LNCaP clone FGC (cell line): ENCODE results near the gene FAM13B.

Experiments used
- DNase-seq: peaks from one replicate; pipeline ENCODE4 v3.0.0-alpha.2; 2011; ENCODE audit warnings: low read depth
- H3K4me3 ChIP-seq: 2 replicates; pipeline ENCODE4 v1.5.1; 2011; ENCODE audit warnings: mild to moderate bottlenecking, low read depth, low read length, control low read depth
- TF ChIP-seq, protein P1 (sequence below): IDR thresholded peaks from 2 replicates; pipeline ENCODE4 v1.5.1; 2012; ENCODE audit warnings: mild to moderate bottlenecking; ENCODE audit not compliant: control insufficient read depth, insufficient read depth; ENCODE audit errors: extremely low read depth

The FAM13B gene

DNA sequence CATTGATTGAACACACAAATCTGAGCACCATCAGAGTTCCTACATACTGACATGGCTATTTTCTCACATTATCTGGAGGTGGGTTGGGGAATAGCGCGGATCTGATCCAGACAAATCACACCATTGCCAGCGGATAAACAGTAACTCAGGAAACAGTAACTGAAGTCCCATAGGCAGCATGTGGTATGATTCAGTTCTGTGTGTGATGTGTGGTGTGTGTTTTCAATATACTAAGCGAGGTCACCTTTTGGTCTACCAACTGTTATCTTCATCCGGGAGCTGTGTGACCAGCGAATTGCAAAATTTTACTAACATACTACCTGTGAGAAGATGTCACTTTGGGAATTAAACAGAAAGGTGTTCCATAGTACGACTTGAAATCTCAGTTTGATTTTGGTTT lies 93.5 kb downstream of the FAM13B start:
- no peak for DNase-seq
- H3K4me3 ChIP-seq = no peak overlapping the region
- TF ChIP-seq, protein P1, sequence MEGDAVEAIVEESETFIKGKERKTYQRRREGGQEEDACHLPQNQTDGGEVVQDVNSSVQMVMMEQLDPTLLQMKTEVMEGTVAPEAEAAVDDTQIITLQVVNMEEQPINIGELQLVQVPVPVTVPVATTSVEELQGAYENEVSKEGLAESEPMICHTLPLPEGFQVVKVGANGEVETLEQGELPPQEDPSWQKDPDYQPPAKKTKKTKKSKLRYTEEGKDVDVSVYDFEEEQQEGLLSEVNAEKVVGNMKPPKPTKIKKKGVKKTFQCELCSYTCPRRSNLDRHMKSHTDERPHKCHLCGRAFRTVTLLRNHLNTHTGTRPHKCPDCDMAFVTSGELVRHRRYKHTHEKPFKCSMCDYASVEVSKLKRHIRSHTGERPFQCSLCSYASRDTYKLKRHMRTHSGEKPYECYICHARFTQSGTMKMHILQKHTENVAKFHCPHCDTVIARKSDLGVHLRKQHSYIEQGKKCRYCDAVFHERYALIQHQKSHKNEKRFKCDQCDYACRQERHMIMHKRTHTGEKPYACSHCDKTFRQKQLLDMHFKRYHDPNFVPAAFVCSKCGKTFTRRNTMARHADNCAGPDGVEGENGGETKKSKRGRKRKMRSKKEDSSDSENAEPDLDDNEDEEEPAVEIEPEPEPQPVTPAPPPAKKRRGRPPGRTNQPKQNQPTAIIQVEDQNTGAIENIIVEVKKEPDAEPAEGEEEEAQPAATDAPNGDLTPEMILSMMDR = no peak

DNA sequence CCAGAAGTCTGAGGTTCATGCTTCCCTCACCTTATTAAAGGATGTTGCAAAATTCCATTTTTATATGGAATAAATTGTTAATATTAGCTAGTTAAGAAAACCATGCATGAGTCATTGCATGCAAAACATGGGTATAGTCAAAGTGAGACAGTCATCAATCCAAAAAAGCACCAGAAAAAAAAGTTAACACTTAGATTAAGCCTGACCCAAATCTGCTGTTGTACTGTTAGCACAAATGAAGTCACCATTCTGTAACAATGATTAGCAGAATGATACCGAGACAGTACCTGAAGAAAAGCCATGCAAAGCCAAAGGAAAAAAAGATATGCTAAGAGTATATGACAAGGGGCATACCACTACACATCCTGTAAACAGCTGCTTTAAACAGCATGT lies 94.1 kb downstream of the FAM13B start:
- no peak overlapping the region for H3K4me3 ChIP-seq
- TF ChIP-seq, protein P1 = no peak
- no peak for DNase-seq

DNA sequence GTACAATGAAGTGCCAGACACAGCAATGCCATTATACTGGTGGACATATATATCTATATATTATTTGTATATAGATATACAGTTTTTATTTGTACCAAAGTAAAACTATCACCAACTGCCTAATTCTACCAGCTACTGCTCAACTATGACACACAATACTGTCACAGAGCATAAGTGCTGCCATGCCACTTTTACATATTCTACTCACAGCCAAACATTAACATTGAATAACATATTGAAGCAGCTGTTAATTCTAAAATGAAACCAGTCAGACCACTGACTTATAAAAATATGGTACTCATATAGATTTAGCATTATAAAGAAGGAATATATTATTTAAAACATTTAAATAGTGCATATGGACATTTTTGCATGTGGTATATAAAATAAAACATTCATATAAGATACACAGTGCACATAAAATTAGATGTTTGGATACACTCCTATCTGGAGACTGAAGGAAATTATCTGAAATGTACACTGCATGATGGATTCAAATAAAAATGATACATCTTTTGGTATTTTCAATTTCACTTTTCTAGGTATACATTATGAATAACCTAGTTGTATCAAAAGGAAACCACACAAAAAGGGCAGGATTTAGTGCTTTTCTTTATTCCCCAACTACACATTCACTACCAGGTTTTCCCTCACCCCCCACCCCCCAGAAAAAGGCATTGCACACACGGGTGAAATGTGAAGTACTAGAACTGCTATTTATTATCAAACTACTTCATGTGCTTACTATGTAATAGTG lies 94.7 kb downstream of the FAM13B start:
- DNase-seq = no peak
- H3K4me3 ChIP-seq = no peak overlapping the region
- TF ChIP-seq, protein P1 = no peak

DNA sequence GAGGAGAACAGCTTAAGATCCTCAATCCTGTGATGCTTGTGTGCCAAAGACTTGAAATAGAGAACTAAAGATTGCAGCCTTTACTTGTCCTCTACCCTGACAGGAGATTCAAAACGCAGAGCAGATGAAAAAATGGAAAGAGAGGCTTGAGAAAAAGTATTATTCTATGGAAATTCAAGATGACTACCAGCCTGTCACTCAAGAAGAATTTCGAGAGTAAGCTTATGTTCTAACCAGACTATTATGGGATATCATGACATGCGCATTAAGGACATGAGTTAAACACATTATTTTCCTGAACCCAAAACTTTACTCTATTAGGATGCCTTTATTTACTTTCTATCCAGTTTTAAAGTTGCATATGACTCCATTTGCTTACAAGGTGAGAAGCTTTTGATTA lies 97.2 kb downstream of the FAM13B start:
- DNase-seq = no peak
- TF ChIP-seq, protein P1 = no peak
- no peak overlapping the region for H3K4me3 ChIP-seq

DNA sequence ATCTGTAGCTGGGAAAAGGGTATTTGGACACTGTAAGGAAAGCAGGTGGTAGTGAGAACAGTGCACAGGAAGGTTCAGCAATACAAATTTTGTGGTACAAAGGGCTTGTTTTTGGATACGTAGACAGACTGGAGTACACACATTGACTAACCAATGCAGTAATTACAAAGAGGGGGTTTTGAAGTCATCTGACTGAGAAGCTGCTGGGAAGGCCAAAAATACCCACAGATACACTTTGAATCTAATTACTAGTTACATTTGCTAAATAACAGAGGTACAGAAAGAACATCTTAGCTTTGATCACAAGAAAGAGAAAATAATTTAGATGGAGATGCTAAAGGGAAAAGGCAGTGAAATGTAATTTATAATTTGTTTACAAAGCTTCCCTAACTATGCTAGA lies 97.7 kb downstream of the FAM13B start:
- DNase-seq = no peak
- TF ChIP-seq, protein P1 = no peak
- H3K4me3 ChIP-seq = no peak overlapping the region

DNA sequence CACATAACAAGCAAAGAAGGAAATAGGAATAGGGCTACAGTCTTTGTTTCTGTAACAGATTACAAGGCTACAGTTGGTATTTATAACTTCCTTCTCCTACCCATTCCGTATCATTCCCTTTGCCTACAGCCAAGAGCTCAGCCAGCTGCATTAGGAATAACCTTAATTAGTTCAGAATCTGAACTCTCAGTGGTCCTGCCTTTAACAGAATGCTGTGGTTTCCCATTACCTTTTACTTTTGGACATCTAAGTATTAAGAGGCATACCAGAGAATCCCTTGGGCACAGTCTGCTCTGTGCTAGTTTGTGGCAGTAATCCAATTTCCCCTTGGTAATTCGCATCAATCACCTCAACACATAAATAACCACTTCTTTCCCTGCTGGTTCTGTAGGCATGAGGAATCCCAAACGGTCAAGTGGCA lies 99.4 kb downstream of the FAM13B start:
- no peak for DNase-seq
- TF ChIP-seq, protein P1 = no peak
- no peak overlapping the region for H3K4me3 ChIP-seq

DNA sequence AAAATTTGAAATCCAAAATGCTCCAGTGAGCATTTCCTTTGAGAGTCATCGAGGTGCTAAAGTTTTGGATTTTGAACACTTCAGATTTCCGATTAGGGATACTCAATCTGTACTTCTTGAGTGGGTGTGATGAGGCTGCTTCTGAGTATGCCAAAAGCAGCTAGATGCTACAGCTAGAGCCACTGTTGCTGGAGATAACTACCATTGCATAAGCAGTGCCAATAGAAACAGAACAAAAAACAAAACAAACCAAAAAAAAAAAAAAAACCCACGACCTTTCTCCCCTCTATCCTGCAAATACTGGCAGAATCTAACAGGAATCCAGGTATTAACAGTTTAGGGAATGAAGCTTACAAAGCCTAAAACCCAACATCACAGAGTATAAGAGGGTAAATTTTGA lies 100.1 kb downstream of the FAM13B start:
- TF ChIP-seq, protein P1 = no peak
- DNase-seq = no peak
- no peak overlapping the region for H3K4me3 ChIP-seq
